SU-DHL-6 (cell line): Measurements from ENCODE around the gene PSMC3IP.
"Not testable (repeated sequence)": the region's sequence is repeated elsewhere in the genome, so short reads cannot be mapped to it uniquely, and the experiment has no call there.

Experiments
- H2AFZ ChIP-seq: fragments of 200-600 bp; sonication (generic); 2 replicates; pipeline ENCODE4 v1.6.1; 2014; ENCODE audit warnings: low read depth, mild to moderate bottlenecking, moderate library complexity, mixed read lengths, antibody characterized with exemption, low read length; ENCODE audit not compliant: severe bottlenecking
- H3F3A ChIP-seq: fragments of 200-600 bp; shearing (Covaris generic); 2 replicates; pipeline ENCODE4 v1.6.0; 2016; ENCODE audit warnings: antibody characterized with exemption, mild to moderate bottlenecking; ENCODE audit not compliant: insufficient read depth
- H3K27ac ChIP-seq: fragments of 200-600 bp; sonication (generic); 2 replicates; pipeline ENCODE4 v1.5.1; 2016; ENCODE audit warnings: low read depth, mild to moderate bottlenecking, low read length, moderate library complexity, mixed read lengths
- H3K27me3 ChIP-seq: fragments of 200-600 bp; sonication (generic), shearing (Covaris generic); 2 replicates; pipeline ENCODE4 v1.6.0; 2014; ENCODE audit warnings: mild to moderate bottlenecking, low read length
- H3K36me3 ChIP-seq: fragments of 200-600 bp; sonication (generic); 2 replicates; pipeline ENCODE4 v1.6.1; 2014; ENCODE audit warnings: mild to moderate bottlenecking, low read length, mixed read lengths
- H3K4me2 ChIP-seq: fragments of 300-600, 200-600 bp; shearing (Covaris generic), sonication (generic); 2 replicates; pipeline ENCODE4 v1.6.0; 2014; ENCODE audit warnings: low read length, low read depth, mild to moderate bottlenecking; ENCODE audit not compliant: poor library complexity, severe bottlenecking
- H3K4me3 ChIP-seq: fragments of 200-600 bp; sonication (generic); 2 replicates; pipeline ENCODE4 v1.5.1; 2014; ENCODE audit warnings: antibody characterized with exemption, low read length, mild to moderate bottlenecking, mixed read lengths; ENCODE audit not compliant: insufficient read depth, poor library complexity, severe bottlenecking
- H3K79me2 ChIP-seq: fragments of 200-600 bp; sonication (generic); 2 replicates; pipeline ENCODE4 v1.6.1; 2014; ENCODE audit warnings: mild to moderate bottlenecking, low read length, moderate library complexity; ENCODE audit not compliant: insufficient read depth
- H3K9ac ChIP-seq: fragments of 200-600 bp; sonication (generic); 2 replicates; pipeline ENCODE4 v1.7.0; 2014; ENCODE audit warnings: mild to moderate bottlenecking, low read length
- H3K9me2 ChIP-seq: fragments of 200-600 bp; sonication (generic); replicated peaks from 2 replicates; pipeline ENCODE4 v1.6.1; 2014; ENCODE audit warnings: low read length; ENCODE audit not compliant: insufficient read depth
- H3K9me3 ChIP-seq: fragments of 200-600 bp; sonication (generic); 2 replicates; pipeline ENCODE4 v1.6.1; 2014; ENCODE audit warnings: low read length, mixed read lengths; ENCODE audit not compliant: insufficient read depth
- H4K20me1 ChIP-seq: fragments of 200-600 bp; sonication (generic); 2 replicates; pipeline ENCODE4 v1.6.1; 2014; ENCODE audit warnings: low read depth, mild to moderate bottlenecking, antibody characterized with exemption, low read length, moderate library complexity, mixed read lengths
- CTCF ChIP-seq: fragments of 200-600 bp; sonication (generic); IDR thresholded peaks from one replicate; pipeline ENCODE4 v1.5.1; 2017; ENCODE audit warnings: antibody characterized with exemption, mild to moderate bottlenecking, low read length, moderate library complexity; ENCODE audit not compliant: insufficient read depth, poor library complexity, severe bottlenecking
- EZH2phosphoT487 ChIP-seq: fragments of 200-600 bp; sonication (generic), shearing (Covaris generic); conservative IDR thresholded peaks from 2 replicates; pipeline ENCODE4 v1.6.1; 2018; ENCODE audit warnings: mild to moderate bottlenecking, antibody characterized with exemption, low read length, moderate library complexity, mixed read lengths

The PSMC3IP gene

GRCh38 chr17:42547001-42547461 is 30.5 kb downstream of the PSMC3IP start:
- Histone ChIP-seq H2AFZ (no peak overlapping the region), H3K4me2 (no peak overlapping the region), H3K9ac (no peak overlapping the region), H4K20me1 (no peaks in the 10 kb centered on the region), H3K9me2 (no peaks in the 10 kb centered on the region), H3K27me3 (no peaks in the 10 kb centered on the region), H3K79me2 (no peaks in the 10 kb centered on the region), H3F3A (no peaks in the 10 kb centered on the region), H3K9me3 (no peaks in the 10 kb centered on the region), H3K36me3 (no peaks in the 10 kb centered on the region), H3K4me3 (no peak overlapping the region), H3K27ac (no peak overlapping the region)
- no peak for TF ChIP-seq EZH2phosphoT487
- TF ChIP-seq CTCF = no peak

- not testable (repeated sequence) for H3K27ac ChIP-seq, H3K4me3 ChIP-seq, H3K27me3 ChIP-seq, H3K9me2 ChIP-seq, H3K9ac ChIP-seq, H3K36me3 ChIP-seq, H3F3A ChIP-seq, H3K4me2 ChIP-seq, H3K9me3 ChIP-seq, H3K79me2 ChIP-seq, H2AFZ ChIP-seq, H4K20me1 ChIP-seq
Observed at GRCh38 chr17:42545755-42546505, 31.6 kb downstream of the PSMC3IP start.

- H3K27ac ChIP-seq = no peak overlapping the region
Observed at GRCh38 chr17:42544874-42545283, 32.6 kb downstream of the PSMC3IP start.

More at GRCh38 chr17:42544874-42545283, 32.6 kb downstream of the PSMC3IP start:
- Histone ChIP-seq H3F3A (no peaks in the 10 kb centered on the region), H3K9me3 (no peaks in the 10 kb centered on the region), H3K4me3 (no peak overlapping the region), H3K4me2 (no peak overlapping the region), H3K9ac (no peak overlapping the region), H3K79me2 (no peaks in the 10 kb centered on the region), H3K9me2 (no peaks in the 10 kb centered on the region), H4K20me1 (no peaks in the 10 kb centered on the region), H3K36me3 (no peaks in the 10 kb centered on the region), H2AFZ (no peak overlapping the region), H3K27me3 (no peaks in the 10 kb centered on the region)
- no peak for TF ChIP-seq CTCF
